ENCODE results near the gene MED15.
A peak's percentile ranks its signal among the peaks of the same experiment; 100 is the strongest.
"Not testable (repeated sequence)": the region's sequence is repeated elsewhere in the genome, so short reads cannot be mapped to it uniquely, and the experiment has no call there.

Gene MED15

DNA sequence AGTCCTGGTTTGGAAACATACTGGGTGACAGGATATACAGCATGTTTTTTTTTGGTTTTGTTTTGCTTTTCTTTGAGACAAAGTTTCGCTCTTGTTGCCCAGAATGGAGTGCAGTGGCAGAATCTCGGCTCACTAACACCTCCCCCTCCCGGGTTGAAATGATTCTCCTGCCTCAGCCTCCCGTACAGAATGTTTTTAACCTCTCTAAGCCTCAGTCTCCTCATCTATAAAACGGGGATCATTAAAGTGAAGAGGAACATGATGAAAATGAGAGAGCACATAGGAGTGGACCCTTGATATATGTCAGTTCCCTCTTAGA is 41.7 kb upstream of the MED15 start:
- no peak for FAIRE-seq
- no peak for DNase-seq (ENCODE audit: insufficient read length, low spot score)
- no peak for TF ChIP-seq TAF1 (IDR thresholded peaks at IDR 0.05; ENCODE audit: low read depth, low read length)
- TF ChIP-seq SPI1 (IDR thresholded peaks at IDR 0.05; ENCODE audit: low read depth, low read length) = no peak
- TF ChIP-seq POLR2A (IDR thresholded peaks at IDR 0.05; ENCODE audit: low read depth, low read length) = no peak
- no peak for TF ChIP-seq POLR2AphosphoS5 (IDR thresholded peaks at IDR 0.05; ENCODE audit: low read depth, low read length)
- no peak for TF ChIP-seq PAX5 (IDR thresholded peaks at IDR 0.05; ENCODE audit: insufficient read depth, low read length, severe bottlenecking)
- TF ChIP-seq POU2F2 (IDR thresholded peaks at IDR 0.05; ENCODE audit: low read depth, low read length) = no peak

DNA sequence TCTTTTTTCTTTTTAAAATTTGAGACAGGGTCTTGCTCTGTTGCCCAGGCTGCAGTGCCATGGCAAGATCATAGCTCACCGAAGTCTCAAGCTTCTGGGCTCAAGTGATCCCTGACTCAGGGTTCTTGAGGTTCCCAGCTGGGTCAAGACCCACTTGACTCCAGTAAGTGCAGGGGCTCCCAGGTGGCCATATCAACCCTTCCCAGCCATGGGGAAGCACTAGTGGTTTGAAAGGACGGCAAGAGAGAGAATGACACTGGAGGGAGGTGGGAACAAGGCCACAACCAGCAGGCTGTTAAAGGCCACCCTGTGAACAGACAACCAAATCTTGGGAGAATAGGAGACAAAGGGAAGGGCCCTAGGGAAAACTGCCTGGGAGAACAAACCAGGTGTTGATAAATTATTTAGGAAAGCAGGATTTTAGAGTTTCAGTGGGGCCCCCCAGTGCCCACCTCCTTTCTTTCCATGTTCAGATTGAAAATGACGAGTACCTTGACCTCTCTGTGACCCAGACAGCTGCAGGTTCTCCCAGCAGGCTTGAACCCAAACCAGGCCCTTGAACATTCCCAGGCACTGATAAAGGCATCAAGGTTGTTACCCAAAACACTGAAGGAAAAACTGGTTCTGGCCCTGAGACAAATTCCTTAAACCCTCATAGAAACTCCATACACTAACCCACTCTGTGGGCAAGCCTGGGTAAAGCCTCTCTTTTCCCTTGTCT is 40.6 kb upstream of the MED15 start:
- DNase-seq (ENCODE audit: insufficient read length, low spot score) = no peak
- no peak for FAIRE-seq
- no peak for TF ChIP-seq POLR2A (IDR thresholded peaks at IDR 0.05; ENCODE audit: low read depth, low read length)
- TF ChIP-seq POLR2AphosphoS5 (IDR thresholded peaks at IDR 0.05; ENCODE audit: low read depth, low read length) = no peak
- TF ChIP-seq TAF1 (IDR thresholded peaks at IDR 0.05; ENCODE audit: low read depth, low read length) = no peak
- TF ChIP-seq PAX5 (IDR thresholded peaks at IDR 0.05; ENCODE audit: insufficient read depth, low read length, severe bottlenecking) = no peak
- no peak for TF ChIP-seq POU2F2 (IDR thresholded peaks at IDR 0.05; ENCODE audit: low read depth, low read length)
- TF ChIP-seq SPI1 (IDR thresholded peaks at IDR 0.05; ENCODE audit: low read depth, low read length) = no peak

DNA sequence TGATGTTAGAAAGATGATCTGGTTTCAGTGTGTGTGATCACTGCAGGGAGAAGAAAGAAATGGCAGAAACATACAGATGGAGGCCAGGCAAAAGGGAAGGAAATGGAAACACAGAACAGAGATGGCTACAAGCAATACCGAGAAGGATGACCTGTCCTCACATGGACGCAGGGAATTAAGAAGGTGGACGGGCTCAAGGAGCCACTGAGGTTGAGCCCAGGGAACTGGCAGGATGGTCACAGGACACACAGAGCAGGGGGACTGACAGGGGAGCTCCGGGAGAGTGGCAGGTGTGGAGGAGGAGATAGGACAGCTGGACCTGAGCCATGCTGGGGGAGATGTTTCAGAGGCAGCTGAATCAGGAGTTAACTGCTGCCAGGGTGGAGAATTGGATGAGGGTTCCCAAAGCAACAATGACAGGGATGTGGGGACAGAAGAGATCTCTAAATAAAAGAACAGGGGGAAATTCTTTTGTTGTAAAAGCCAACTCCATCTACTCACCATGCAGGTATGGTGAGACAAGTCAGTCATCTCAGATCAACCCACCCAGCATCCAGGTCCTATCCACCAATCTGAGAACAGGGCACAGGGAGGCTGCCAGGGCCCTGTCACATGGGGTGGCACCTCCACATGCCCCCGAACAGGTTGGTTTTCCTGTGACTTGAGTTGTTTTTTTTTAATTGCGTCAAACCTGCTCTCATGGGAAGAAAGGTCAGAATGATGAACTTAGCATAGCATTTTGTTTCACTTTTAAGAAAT is 38.1 kb upstream of the MED15 start:
- TF ChIP-seq POU2F2 (IDR thresholded peaks at IDR 0.05; ENCODE audit: low read depth, low read length) (no peak), TAF1 (IDR thresholded peaks at IDR 0.05; ENCODE audit: low read depth, low read length) (no peak), POLR2A (IDR thresholded peaks at IDR 0.05; ENCODE audit: low read depth, low read length) (no peak), PAX5 (IDR thresholded peaks at IDR 0.05; ENCODE audit: insufficient read depth, low read length, severe bottlenecking) (no peak), POLR2AphosphoS5 (IDR thresholded peaks at IDR 0.05; ENCODE audit: low read depth, low read length) (no peak), SPI1 (IDR thresholded peaks at IDR 0.05; ENCODE audit: low read depth, low read length) (no peak)
- FAIRE-seq (peak; percentile 58), DNase-seq (ENCODE audit: insufficient read length, low spot score) (no peak)

DNA sequence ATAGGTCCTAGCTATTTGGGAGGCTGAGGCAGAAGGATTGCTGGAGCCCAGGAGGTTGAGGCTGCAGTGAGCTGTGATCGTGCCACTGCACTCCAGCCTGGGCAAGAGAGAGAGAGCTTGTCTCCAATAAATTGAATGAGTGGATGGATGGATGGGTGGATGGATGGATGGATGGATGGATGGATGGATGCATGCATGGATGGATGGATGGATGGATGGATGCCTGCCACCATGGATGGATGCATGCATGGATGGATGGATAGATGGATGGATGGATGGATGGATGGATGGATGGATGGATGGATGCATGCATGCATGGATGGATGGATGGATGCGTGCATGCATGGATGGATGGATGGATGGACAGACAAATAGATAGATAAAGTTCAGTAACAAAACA is 36.9 kb upstream of the MED15 start:
- not testable (repeated sequence) for DNase-seq (ENCODE audit: insufficient read length, low spot score); FAIRE-seq

DNA sequence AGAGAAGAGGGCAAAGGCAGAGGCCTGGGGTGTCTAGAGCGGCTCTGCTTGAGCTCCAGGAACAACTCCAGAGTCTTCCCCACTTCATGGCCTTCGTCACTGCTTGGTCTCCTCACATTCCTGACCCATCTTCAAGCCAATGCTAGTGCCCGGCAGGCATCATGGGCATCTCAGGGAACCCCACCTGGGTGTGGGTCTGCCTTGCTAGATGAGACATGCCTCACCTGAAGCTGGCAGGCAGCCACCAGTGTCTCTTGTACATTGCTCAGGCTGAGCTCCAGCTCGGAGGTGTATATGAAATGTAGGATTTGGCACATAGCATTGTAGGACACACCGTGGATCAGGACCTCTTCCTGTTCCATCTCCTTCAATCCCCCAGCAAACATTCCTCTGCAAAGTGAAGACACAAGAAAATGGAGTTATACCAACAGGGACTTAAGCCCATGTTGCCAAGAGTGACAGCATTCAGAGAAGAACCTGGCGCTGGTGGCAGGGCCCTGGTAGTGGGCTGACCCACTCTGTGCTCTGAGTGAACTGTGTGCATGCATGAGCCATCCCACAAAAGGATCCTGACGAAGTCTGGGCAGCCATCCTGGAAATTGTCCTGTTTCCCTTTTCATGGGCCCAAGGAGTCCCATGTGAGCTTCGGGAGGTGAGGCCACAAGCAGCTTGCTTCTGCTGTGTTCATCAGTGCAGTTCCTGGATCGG is 36.1 kb upstream of the MED15 start:
- FAIRE-seq (no peak), DNase-seq (ENCODE audit: insufficient read length, low spot score) (no peak)
- TF ChIP-seq PAX5 (IDR thresholded peaks at IDR 0.05; ENCODE audit: insufficient read depth, low read length, severe bottlenecking) = no peak
- no peak for TF ChIP-seq SPI1 (IDR thresholded peaks at IDR 0.05; ENCODE audit: low read depth, low read length)
- TF ChIP-seq TAF1 (IDR thresholded peaks at IDR 0.05; ENCODE audit: low read depth, low read length) = no peak
- no peak for TF ChIP-seq POLR2AphosphoS5 (IDR thresholded peaks at IDR 0.05; ENCODE audit: low read depth, low read length)

DNA sequence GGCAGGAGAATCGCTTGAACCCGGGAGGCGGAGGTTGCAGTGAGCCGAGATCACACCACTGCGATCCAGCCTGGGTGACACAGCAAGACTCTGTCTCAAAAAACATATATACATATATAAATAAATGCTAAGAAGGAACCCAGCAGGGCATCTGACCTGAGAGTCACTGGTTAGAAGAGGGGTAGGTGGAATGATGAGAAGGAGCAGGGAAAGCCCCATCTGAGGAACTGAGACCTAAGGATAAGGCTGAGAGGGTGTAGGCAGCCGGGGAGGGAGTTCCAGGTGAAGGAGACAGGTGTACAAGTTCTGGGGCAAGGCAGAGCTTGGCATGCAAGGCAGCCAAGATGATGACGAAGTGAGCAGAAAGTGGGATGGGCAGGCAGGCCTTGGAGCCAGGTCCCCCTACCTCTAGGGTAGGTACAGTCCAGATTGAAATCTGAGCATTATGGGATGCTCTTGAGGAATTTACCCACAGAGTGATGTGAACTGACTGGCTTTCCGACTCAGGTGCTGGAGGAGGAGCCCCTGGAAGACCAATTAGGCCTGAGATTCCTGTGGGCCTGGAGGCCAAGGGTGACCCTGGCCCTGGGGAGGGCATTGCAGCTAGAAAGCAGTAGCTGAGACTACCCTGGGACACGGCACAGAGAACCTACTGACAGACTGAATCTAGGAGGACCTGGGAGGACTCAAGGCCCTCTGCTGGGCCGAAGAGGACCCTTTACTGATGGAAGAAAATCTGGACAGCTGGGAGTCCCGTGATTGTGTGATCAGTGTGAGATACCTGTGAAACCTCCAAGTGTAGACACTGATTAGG is 34.6 kb upstream of the MED15 start:
- no peak for DNase-seq (ENCODE audit: insufficient read length, low spot score)
- FAIRE-seq = no peak
- no peak for TF ChIP-seq POLR2AphosphoS5 (IDR thresholded peaks at IDR 0.05; ENCODE audit: low read depth, low read length)
- TF ChIP-seq PAX5 (IDR thresholded peaks at IDR 0.05; ENCODE audit: insufficient read depth, low read length, severe bottlenecking) = no peak
- no peak for TF ChIP-seq POLR2A (IDR thresholded peaks at IDR 0.05; ENCODE audit: low read depth, low read length)
- TF ChIP-seq SPI1 (IDR thresholded peaks at IDR 0.05; ENCODE audit: low read depth, low read length) = no peak
- TF ChIP-seq TAF1 (IDR thresholded peaks at IDR 0.05; ENCODE audit: low read depth, low read length) = no peak
- no peak for TF ChIP-seq POU2F2 (IDR thresholded peaks at IDR 0.05; ENCODE audit: low read depth, low read length)

DNA sequence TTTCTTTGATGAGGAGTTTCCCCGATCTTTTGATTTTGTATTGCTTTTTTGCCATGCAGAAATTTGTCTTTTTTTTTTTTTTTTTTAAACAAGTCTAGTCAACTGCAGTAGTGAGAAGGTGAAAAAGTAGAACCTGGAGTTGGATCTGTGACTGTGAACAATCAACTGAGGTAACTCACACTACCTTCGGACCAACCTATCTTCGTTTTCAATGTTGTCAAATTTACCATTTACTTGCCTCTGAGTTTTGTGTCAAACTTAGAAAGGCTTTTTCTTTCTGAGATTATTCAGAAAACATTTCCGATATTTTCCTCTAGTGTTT is 32.3 kb upstream of the MED15 start:
- TF ChIP-seq SPI1 (IDR thresholded peaks at IDR 0.05; ENCODE audit: low read depth, low read length) = no peak
- no peak for TF ChIP-seq POU2F2 (IDR thresholded peaks at IDR 0.05; ENCODE audit: low read depth, low read length)
- TF ChIP-seq POLR2AphosphoS5 (IDR thresholded peaks at IDR 0.05; ENCODE audit: low read depth, low read length) = no peak
- no peak for TF ChIP-seq PAX5 (IDR thresholded peaks at IDR 0.05; ENCODE audit: insufficient read depth, low read length, severe bottlenecking)
- no peak for TF ChIP-seq POLR2A (IDR thresholded peaks at IDR 0.05; ENCODE audit: low read depth, low read length)
- TF ChIP-seq TAF1 (IDR thresholded peaks at IDR 0.05; ENCODE audit: low read depth, low read length) = no peak
- DNase-seq (ENCODE audit: insufficient read length, low spot score) = no peak
- FAIRE-seq = no peak

DNA sequence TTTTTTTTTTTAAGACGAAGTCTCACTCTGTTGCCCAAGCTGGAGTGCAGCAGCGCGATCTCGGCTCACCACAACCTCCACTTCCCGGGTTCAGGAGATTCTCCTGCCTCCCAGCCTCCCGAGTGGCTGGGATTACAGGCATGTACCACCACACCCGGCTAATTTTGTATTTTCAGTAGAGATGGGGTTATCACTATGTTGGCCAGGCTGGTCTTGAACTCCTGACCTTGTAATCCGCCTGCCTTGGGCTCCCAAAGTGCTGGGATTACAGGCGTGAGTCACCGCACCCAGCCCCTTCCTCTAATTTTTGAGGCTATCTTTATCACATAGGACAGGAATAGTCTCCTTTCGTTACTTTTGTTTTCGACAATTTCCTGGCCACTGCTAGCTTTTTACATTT is 31.8 kb upstream of the MED15 start:
- not testable (repeated sequence) for DNase-seq (ENCODE audit: insufficient read length, low spot score); FAIRE-seq

DNA sequence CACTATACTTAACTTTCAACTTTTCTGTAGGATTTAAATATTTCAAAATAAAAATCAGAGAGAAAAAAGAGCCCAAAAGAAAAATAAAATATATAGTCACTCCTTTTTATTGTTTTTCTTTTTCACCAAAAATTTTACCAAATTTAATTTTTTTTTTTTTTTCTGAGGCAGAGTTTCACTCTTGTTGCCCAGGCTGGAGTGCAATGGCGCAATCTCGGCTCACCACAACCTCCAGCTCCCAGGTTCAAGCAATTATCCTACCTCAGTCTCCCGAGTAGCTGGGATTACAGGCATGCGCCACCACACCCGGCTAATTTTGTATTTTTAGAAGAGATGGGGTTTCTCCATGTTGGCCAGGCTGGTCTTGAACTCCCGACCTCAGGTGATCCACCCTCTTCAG is 29.4 kb upstream of the MED15 start:
- not testable (repeated sequence) for DNase-seq (ENCODE audit: insufficient read length, low spot score); FAIRE-seq
